GM21381 (cell line): ENCODE measurements around the gene GPN2.

ENCODE experiments used
- ATAC-seq: cut with Tn5 transposase; IDR thresholded peaks from one replicate; pipeline ENCODE4 v1.9.1; 2021; ENCODE audit warnings: mild to moderate bottlenecking, moderate library complexity; ENCODE audit not compliant: unreplicated experiment

The GPN2 gene

DNA sequence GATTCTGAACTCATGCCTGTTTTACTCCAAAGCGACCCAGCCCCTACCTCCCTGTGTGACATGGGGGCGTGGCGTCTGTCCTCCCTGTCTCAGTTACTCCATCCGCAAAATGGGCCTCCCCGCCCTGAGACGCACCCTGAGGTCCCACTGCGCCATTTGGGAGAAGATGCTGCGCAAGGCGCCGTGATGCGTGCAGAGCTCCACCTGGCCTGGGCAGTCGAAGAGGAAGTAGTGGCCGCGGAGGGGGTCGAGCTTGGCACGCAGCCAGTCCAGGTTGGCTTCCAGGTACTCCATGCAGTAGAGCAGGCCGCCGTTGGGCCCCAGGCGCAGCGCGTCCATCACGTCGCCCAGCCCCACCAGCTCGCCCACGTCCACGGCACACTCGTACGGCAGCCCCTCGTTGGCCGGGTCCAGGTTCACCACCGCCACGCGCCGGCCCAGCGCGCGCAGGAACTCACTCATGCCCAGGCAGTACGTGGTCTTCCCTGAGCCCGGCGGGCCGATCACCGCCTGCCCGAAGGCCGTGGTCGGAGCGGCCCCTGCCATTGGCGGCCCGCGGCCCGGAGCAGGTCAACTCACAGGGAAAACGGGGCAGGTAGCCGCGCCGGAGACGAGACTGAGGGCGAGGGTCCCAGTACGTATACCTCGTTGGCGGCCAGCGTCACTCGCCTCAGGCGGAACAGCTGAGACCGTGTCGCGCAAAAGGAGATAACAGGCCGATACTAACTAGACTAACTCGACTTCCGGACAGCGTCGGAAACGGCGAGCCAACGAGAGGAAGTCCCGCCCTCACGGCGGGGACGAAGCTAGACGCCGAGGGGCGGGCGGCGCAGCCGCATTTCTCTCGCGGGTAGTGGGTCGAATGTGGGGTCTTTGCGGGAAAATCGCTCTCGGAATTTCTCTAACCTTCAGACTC, at the start of gene GPN2:
TSS of gene GPN2 (minus strand) at position 733 of the 916 bp plus-strand sequence. CDS start at position 546, 187 bp downstream.
- peak; percentile 85 for ATAC-seq

DNA sequence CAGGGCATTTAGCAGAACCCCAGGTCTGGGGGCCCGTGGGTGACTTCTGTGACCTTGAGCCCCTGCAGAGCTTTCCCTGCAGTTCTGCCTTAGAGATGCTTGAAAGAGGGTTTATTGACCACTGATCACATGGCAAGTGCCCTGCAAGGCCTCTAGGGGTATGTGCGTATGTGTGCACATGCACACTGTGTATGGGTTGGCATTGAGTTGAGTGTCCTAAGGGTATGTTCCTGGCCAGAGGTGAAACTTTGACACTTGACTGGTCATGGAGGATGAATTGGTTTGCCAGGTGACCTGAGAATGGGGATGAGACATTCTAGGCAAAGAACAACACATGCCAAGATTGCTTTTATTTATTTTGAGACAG, 48.6 kb upstream of the GPN2 start:
- ATAC-seq: no peak

DNA sequence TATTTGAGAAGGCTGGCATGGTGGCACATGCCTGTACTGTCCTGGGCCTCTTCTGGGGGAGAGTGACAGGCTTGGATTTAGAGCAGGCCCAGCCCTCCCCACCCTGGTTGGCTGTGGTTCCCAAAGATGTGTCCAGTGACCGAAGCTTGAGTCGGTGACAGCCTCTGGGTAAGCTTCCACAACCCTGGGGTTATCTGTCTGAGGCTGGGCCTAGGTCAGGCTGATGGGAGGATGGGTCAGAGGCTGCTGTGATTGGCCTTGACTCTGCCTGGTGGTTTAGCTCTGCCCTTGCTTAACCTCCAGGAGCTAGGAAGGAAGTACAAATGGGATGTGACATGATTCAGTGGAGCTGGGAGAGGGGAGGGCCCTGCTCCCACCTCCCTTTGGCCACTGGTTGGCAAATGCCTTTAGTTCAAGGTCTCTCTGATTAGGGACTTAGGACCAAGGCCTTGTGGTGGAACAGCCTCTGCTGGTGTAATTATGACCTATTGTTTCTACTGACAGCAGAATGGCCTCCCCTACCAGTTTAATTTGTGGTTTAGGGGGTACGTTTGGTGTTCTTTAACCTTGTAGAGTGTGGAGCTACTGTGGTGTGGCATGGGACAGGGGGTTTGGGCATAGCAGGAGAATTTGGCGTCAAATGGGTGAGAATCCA, 48.0 kb upstream of the GPN2 start:
- no peak for ATAC-seq

DNA sequence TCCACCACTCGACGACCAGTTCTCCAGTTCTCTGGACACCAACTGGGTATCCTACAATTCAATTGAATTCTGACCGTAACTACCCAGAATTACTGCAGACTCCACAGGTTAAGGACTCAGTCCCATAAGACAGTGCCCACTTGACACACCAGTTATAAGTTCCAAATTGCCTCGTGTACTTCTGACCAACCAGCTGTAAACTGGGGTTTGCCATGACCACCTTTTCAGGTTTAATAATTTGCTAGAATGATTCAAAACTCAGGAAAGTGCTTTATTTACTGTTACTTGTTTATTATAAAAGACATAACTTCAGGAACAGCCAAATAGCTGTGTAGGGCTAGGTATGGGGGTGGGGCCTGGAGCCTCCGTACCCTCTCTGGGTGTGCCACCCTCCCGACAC, 46.7 kb upstream of the GPN2 start:
- ATAC-seq: no peak

DNA sequence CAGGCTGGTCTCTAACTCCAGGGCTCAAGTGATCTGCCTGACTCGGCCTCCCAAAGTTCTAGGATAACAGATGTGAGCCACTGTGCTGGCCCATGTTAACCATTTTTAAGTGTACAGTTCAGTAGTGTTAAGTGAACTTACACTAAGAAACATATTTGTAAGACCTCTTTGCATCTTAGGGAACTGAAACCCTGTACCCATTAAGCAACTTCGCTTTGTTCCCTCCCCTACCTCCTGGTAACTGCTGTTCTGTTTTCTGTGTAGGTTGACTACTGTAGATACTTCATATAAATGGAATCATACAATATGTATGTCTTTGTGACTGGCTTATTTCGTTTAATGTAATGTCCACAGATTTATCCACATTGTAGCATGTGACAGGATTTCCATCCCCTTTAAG, 42.4 kb upstream of the GPN2 start:
- no peak for ATAC-seq

DNA sequence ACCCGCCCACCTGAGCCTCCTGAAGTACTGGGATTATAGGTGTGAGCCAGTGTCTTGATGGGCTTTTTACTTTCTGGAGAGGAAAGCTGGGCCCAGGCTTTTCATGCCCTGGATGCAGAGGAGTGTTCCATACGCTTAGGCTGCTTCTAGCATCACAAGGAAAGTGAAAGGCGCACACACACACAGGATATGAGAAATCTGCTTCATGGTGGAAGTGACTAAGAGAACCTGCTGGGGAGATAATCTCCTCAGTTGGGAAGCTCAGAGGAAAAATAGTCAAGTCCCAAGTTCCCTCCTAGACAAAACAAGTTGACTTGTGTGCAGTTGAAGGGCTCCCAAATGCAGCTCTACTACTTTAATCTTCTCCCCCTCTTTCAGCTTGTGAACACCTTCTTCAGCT, 33.6 kb upstream of the GPN2 start:
- ATAC-seq: no peak

DNA sequence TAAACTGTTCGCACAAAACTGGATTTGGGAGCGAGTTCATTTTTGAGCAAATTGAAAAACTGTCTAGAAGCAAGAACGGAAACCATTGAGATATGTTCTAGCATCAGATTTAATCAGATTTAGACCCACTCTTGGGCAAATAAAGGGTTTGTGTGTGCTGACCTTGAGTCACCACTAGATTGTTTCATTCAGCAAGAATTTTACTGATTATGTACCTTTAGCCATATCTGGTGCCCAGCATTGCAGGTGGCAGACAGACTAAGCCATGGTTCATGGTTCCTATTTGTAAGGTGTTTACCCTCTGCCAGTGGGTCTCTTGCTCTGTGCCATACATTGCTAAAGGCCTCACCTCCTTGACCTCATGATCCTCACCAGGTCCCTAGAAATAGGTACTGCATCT, 32.8 kb upstream of the GPN2 start:
- no peak for ATAC-seq

DNA sequence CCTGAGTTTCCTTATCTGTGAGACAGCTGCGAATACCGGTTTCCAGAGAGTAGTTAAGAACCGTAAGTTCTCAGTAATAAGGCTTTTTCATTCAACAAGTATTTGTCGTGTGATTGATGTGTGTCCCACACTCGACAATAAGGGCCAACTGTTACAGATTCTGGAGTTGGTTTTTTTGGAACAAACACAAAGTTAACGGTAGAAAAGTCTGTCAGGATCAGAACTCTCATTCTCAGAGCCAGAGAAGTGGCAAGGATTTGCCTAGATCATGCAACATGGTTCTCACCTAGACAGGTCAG, 32.3 kb upstream of the GPN2 start:
- ATAC-seq: no peak

DNA sequence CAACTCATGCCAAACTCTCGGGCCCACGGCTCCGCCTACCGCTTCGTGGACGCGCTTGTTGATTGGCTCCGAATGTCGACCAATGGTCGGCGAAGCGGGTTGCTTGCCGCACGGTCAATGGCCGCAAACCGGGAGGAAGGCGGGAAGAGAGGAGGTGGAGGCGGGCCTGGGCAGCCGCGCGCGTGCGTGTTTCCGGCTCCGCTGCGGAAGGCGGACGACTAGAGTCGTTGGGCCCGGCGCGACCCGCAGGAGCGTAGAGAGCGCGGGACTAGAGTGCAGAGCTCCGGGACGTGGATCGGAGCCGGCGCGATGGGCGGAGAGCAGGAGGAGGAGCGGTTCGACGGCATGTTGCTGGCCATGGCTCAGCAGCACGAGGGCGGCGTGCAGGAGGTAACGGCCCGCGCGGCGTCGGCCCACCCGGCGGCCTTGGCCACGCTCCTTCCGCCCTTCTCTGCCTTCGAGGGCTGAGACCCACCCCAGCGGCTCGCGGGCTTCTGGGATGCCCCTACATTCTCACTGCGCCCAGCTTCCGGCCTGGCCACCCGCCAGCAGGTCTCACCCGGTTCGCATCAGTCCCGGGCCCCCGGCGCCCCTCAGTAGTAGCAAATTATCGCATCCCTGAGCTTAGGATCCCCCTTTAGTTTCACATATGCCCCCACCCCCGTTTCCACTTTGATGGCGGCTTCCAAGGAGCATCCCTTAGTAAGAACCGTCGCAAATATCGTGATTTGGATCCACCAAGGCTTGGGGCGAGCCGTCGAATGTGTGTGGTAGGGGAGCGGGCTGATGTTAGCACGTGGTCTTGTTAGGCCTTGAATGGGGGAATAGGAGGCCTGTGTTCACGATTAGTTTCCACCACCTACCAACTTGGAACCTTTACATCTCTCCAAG, 31.7 kb upstream of the GPN2 start, which contains the start of gene NUDC:
TSS of gene NUDC (plus strand) at position 204 of the 891 bp plus-strand sequence. CDS start at position 310, 106 bp downstream.
- ATAC-seq: peak; percentile 98

DNA sequence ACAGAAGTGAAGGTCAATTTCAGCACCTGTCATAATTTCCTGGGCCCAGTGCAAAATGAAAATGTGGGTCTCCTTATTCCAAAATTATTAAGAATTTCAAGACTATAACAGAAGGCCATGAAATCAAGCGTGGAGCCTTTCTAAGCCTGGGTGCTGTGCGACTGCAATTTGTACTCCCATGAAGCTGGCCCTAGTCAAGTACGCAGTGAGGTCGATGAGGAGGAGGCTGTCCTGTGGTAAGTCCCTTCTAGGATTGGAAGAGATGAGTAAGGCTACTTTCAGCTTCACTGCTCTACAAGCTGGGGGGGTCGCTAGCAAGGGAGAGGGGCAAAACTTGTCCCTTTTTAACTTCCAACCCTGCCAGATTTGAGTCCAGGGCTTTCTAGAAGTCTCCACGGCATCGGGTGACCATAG, 31.1 kb upstream of the GPN2 start:
- no peak for ATAC-seq

DNA sequence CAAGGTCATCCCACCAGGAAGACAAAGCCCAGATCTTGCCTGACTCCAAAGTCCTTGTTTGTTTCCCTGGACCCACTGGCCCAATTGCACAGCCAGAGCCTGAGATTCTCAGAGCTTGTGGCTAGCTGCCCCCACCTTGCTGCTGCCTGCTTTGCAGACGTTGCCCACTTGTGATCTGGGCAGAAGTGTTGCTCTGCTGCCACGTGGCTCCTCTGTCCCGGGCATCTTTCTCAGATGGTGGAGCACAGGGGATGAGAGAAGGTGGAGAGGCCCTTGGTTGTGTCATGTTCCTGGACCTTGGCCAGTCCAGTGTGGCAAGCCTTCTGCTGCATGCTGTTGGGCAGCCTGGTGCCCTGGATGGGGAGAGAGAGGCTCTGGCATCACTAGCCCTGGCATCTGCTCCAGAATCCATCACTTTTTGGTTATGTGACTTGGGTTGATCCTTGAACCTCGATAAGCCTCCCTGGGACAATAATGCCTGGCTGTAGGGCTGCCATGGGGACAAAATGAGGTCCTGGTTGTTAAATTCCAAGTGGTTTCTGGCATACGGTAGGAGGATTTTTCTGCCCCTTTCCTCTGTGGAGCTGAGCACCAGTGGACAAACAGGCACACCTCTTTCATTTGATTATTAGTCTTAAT, 25.2 kb upstream of the GPN2 start:
- ATAC-seq: no peak

DNA sequence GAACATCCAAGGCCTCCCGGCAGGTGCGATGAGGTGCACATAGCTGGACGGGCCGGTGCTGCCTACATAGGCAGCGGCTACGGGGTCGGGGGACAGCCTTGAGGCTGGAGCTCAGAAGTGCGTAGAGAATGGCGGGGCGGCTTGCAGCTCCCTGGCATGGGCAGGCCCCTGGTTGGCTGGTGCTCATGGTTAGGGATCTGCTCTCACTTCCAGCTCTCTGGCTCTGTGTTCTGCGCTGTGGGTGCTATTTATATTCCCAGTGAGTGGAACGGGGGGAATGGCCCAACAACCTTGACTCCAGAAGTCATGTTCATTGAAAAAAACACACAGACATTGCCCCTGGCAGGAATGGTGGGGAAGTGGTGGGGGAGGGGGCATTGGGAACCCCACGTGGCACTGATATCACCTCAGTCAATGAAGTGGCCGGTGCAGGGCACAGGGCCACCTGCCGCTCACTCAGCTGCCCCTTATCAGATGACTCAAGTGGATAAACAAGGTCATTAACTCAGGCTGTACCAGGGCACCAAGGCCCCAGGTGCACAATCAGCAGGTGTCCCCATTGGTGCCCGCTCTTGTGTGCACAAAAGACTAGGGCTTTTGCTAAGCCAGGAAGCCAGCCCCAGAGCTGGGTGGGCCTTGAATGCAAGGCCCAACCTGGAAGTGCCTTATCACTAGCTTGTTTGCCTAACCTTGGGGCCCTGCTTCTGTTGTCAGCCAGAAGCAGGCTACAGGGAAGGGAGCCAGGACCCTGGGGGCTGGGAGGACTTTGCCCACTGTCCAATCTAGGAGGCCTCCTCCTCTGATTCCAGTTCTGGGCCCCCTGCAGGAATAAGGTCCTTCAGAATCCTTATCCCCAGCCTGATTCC, 23.9 kb upstream of the GPN2 start, which contains the start of gene NR0B2:
TSS of gene NR0B2 (minus strand) at position 222 of the 866 bp plus-strand sequence. CDS start at position 187, 35 bp downstream.
- no peak for ATAC-seq

DNA sequence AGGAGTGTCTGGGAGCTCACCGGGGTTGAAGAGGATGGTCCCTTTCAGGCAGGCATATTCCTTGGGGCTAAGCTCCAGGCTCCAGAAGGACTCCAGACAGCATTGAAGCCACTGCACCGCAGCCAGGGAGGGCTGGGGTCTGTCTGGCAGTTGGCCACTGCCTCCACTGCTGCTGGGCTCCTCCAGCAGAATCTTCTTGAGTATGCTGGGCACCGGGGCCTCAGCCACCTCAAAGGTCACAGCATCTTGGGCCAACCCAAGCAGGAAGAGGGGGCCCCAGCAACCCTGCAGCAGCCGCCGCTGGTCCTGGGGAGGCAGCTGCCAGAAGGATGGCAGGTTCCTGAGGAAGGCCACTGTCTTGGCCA, 23.3 kb upstream of the GPN2 start:
- ATAC-seq: no peak

DNA sequence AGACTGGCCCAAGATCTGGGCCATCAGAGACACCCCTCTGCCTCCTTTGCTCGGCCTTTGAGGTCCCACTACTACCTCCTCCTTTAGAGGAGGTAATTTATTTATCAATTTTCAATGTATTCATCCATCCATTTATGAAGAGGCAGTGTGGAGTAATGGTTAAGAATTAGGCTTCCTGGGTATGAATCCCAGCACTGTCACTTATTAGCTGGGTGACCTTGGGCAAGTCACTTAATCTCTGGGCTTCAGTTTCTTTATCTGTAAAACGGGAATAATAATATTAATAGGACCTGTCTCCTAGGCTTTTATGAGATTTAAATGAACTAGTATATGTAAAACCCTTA, 22.0 kb upstream of the GPN2 start:
- ATAC-seq: no peak

DNA sequence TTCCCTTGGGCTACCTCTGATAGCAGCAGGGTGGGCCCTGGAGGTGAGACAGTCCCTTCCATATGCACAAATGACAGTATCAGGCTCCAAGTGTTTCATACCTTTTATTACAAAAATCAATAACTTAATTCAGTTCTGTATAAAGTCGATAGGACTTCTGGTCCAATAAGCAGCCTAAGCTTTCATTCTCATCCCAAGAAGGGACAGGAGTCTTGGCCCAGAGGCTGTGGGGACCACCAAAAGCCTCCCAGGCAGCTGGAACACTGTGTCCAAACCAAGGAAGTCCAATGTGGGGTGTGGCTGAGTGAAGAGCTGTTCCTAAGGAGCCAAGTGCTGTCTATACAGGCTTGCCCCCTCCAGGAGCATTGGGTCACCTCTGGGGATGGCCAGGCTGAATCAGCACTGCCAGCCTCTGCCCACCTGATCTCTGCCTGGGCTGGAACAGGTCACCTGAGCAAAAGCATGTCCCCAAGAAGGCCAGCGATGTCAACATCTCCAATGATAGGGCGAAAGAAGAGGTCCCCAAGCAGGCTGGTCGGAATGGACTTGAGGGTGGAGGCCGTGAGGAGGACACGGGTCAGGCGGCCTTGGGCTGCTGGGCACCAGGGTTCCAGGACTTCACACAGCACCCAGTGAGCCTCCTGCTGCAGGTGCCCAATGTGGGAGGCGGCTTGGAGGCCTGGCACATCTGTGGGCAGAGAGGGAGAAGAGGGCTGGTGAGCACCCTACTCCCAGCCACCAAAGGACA, 21.5 kb upstream of the GPN2 start:
- ATAC-seq: no peak

DNA sequence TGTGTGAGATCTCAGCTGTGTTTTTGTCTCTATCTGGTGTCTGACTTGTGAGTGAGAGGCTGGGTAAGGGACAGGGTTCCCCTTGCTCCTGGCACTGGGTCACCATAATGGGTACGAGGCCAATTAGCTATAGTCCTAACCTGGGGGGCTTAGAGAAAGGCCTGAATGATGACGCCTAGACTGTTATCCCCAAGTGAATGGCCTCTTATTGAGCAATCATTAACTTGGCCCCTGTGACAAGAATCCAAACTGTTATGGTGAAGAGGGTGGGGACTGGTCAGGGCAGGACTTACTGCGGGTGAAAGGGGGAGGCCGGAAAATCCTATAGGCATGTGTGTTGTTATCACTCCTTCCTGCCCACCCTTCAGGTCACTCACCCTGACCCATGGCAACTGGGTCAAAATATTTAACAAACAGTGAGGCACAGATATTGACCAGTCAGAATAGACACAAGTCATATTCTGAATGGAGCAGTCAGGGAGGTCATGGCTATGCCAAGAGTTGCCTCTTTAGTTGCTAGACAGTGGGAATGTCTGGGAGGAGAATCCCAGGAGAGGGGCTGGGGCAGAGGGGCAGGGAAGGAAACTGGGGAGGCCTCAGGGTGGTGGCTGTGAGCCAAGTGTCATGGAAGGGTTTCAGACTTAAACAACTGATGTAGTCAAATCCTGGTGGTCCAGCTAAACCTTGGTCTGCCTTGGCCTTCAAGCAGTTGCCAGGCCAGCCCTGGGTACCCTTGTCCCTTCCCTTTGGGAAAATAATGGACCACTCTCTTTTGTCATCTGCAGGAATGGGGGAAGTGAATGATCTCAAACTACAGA, 20.5 kb upstream of the GPN2 start:
- no peak for ATAC-seq

DNA sequence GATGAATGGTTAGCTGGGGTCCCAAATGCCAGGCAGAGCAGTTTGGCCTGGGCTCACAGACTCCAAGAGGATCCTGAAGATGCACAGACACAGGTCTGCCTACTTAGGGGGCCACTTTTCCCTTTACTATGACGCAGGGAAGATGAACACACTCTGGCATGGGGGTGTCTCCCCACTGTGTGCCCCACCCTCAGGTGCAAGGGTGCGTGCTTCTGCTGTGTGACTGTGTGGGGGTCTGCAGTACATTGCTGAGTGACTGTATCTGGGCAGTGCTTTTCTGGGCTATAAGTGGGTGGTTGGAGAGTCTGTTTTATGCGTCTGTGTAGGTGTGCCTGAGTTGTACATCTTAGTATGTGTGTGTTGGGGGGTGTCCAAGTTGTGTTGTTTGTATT, 19.9 kb upstream of the GPN2 start:
- no peak for ATAC-seq

DNA sequence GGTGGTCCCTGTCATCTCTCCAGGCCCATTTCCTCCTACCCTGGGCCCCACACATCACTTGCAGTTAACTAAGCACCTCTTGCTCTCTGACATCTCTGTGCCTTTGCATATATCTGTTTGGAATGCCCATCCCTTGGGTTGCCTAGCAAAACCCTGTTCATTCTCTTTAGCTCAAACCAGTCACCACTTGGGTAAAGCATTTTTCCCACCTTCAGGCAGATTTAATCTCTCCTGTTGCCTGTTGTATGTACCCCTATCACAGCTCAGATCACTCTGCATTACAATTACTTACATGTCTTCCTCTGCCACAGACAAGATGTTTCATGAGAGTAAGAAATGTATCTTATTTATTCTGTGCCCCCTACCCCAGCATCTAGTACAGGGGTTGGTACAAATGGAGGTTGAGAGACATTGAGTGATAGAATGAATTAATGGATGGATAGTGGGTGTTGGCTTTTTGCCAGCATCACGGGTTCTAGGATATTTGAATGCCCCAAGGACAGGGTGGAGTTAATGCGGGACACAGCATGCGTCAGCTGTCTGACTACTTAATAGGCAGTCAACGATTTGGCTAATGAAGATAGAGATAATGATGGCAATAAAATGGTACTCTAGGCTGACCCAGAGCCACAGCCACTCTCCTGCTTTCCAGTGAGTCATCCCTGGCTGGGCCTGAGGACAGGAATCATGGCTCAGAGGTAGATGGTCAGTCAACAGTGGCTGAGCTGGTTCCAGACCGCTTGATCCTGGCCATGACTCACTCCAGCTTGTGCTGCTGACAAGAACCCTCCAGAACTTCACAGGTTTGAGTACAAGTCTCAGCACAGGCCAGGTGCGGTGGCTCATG, 17.2 kb upstream of the GPN2 start:
- no peak for ATAC-seq
